ENCODE results near the gene MROH2A.

MROH2A gene

DNA sequence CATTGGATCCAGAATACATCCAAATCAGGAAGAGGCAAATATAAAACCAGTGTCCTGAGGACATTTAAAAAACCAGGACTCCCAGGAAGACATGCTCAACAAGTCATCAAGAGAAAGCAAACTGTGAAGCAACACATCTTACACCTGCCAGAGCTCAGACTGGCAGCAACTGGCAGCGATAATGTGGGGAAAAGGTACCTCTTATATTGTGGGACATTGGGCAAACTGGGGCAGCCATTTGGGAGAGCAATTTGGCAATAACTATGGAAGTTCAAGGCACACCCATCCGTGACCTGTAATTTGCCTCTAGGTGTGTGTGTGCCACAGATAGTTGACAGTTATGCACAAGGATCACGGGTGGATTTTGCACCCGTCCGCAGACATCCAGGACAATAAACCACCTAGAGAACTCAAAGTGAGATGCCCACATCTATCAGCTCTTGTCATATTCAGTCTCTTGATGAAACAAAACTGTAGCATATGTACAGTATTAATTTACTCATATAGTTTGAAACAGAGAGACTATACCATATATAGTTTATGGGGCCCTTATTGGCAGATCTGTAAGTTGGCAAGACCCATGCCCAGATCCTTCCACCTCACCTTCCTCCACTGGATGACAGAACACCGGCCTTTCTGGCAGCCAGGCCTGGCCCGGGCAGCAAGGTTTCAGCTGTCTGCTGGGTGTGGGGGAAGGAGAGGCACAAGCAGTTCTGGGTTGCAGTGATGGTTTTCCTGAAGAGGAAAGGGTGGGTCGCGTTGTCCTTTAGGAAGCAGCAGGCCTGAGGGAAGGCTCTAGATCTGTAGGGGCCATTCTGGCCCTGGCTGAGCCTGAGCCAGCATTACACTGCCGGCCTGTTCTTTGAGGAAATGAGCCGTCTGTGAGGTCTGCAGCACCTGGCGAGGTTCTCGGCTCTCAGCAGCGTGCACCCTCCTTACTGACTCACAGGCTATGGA is 57.4 kb downstream of the MROH2A start:
- intact Hi-C loops (cut with DNase I; ENCODE audit: low total_unique reads) = no loop called here
- no peaks in the 10 kb centered on the region for H3K9me3 ChIP-seq
- peak in 1 of 2 donors; percentile 44 for DNase-seq
- H3K4me3 ChIP-seq = no peak overlapping the region
- no peak overlapping the region for H3K27ac ChIP-seq
- no peaks in the 10 kb centered on the region for H3K27me3 ChIP-seq
- H3K4me1 ChIP-seq = no peaks in the 10 kb centered on the region
- H3K36me3 ChIP-seq = no peaks in the 10 kb centered on the region
- TF ChIP-seq CTCF (IDR thresholded peaks at IDR 0.05) = no peak

DNA sequence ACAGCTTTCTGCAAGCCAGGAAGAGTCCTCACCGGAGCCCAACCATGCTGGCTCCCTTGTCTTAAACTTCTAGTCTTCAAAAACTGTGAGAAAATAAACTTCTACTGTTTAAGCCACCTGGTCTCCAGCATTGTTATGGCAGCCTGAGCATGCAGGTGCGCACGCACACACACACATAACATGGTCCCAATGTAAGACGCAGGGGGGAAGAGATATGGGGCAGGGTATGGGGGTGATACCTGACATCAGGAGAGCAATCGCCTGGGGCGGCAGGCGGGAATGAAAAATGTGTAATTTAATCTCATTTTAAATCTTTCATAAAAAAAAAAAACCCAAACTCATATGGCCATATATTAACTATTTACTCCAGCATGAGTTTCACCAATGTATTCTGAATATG is 58.2 kb downstream of the MROH2A start:
- intact Hi-C loops (cut with DNase I; ENCODE audit: low total_unique reads) = no loop called here

GRCh38 chr2:233837694-233838229 is 59.6 kb downstream of the MROH2A start:
- Histone ChIP-seq H3K36me3 (no peaks in the 10 kb centered on the region), H3K4me1 (no peaks in the 10 kb centered on the region), H3K4me3 (no peak overlapping the region), H3K27ac (no peak overlapping the region), H3K9me3 (no peaks in the 10 kb centered on the region), H3K27me3 (no peaks in the 10 kb centered on the region)
- DNase-seq = no peak
- intact Hi-C loops (cut with DNase I; ENCODE audit: low total_unique reads) = no loop called here
- no peak for TF ChIP-seq CTCF (IDR thresholded peaks at IDR 0.05)

More for the DNA sequence above, 58.2 kb downstream of the MROH2A start:
- Histone ChIP-seq H3K4me1 (no peaks in the 10 kb centered on the region), H3K36me3 (no peaks in the 10 kb centered on the region), H3K27me3 (no peaks in the 10 kb centered on the region), H3K27ac (no peak overlapping the region), H3K9me3 (no peaks in the 10 kb centered on the region), H3K4me3 (no peak overlapping the region)
- TF ChIP-seq CTCF (IDR thresholded peaks at IDR 0.05) = no peak
- no peak for DNase-seq

DNA sequence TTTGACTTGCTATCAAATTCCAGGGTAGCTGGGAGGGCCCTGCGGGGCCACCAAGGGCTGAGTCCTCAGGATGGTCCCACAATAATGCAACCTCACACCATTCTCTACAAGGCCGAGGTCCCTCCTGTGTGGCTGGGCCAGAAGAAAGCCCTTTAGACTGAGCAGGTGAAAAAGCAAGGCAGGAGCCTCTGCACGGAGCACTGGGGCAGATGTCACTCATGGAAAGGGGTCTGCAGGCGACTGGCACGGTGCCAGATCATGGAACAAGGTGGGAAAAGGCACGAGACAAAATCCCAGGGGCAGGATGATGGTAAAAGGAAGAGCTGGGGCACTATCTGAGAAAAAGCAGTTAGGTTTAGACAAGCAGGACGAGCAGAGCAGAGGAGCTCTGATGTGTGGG is 60.1 kb downstream of the MROH2A start:
- Histone ChIP-seq H3K9me3 (no peaks in the 10 kb centered on the region), H3K4me3 (no peak overlapping the region), H3K27ac (no peak overlapping the region), H3K27me3 (no peaks in the 10 kb centered on the region), H3K36me3 (no peaks in the 10 kb centered on the region), H3K4me1 (no peaks in the 10 kb centered on the region)
- intact Hi-C loops (cut with DNase I; ENCODE audit: low total_unique reads) = no loop called here
- peak in 1 of 2 donors; percentile 49 for DNase-seq
- no peak for TF ChIP-seq CTCF (IDR thresholded peaks at IDR 0.05)

GRCh38 chr2:233838726-233839446 is 60.8 kb downstream of the MROH2A start:
- Histone ChIP-seq H3K4me1 (no peaks in the 10 kb centered on the region), H3K4me3 (no peak overlapping the region), H3K9me3 (no peaks in the 10 kb centered on the region), H3K27me3 (no peaks in the 10 kb centered on the region), H3K36me3 (no peaks in the 10 kb centered on the region), H3K27ac (no peak overlapping the region)
- no peak for TF ChIP-seq CTCF (IDR thresholded peaks at IDR 0.05)
- intact Hi-C loops (cut with DNase I; ENCODE audit: low total_unique reads) = no loop called here
- DNase-seq = peak in 1 of 2 donors; percentile 20

Data from tibial artery (tissue), 4 donors.